Lung (tissue), 12 donors: ENCODE results near the gene HAVCR2. TPM values are rescaled to one million over a fixed set of nuclear protein-coding genes. Genes with fewer than 3 reads are reported as not detected.

ENCODE experiments used
- ATAC-seq: fragments of 200-7000 bp; cut with Tn5 transposase; one replicate; pipeline ENCODE4 v1.9.1; 2020; ENCODE audit warnings: moderate number of reproducible peaks; ENCODE audit not compliant: insufficient read depth, low FRiP score
- DNase-seq, 3 donors: peaks; one replicate each; pipeline ENCODE4 v3.0.0-alpha.2; 2013 to 2017
- H3K27ac ChIP-seq, 2 donors: one replicate each; pipeline ENCODE4 v1.5.1; 2013; ENCODE audit warnings: mild to moderate bottlenecking in 2 of 2, moderate library complexity in 2 of 2, control low read depth in 1 of 2, inconsistent platforms in 1 of 2, low read depth in 1 of 2, low read length in 1 of 2
- H3K27me3 ChIP-seq, 3 donors: one replicate each; pipeline ENCODE4 v1.5.1; 2013; ENCODE audit warnings: low read length in 2 of 3; ENCODE audit not compliant: control insufficient read depth in 3 of 3, insufficient read depth in 3 of 3
- H3K36me3 ChIP-seq, 4 donors: one replicate each; pipeline ENCODE4 v1.5.1; 2013; ENCODE audit warnings: low read length in 4 of 4, mild to moderate bottlenecking in 1 of 4, moderate library complexity in 1 of 4; ENCODE audit not compliant: control insufficient read depth in 4 of 4, insufficient read depth in 4 of 4
- H3K4me1 ChIP-seq, 5 donors: one replicate each; pipeline ENCODE4 v1.5.1; 2013; ENCODE audit warnings: low read length in 5 of 5, mild to moderate bottlenecking in 2 of 5, moderate library complexity in 1 of 5; ENCODE audit not compliant: control insufficient read depth in 5 of 5, insufficient read depth in 5 of 5
- H3K4me3 ChIP-seq: one replicate; pipeline ENCODE4 v1.5.1; 2013; ENCODE audit warnings: mild to moderate bottlenecking, control low read depth, moderate library complexity
- H3K9ac ChIP-seq, 2 donors: one replicate each; pipeline ENCODE4 v1.5.1; 2013; ENCODE audit warnings: low read length in 2 of 2, control low read depth in 1 of 2; ENCODE audit not compliant: insufficient read depth in 1 of 2
- H3K9me3 ChIP-seq, 4 donors: one replicate each; pipeline ENCODE4 v1.5.1; 2013; ENCODE audit warnings: low read length in 3 of 4, mild to moderate bottlenecking in 1 of 4, moderate library complexity in 1 of 4; ENCODE audit not compliant: control insufficient read depth in 4 of 4, insufficient read depth in 3 of 4
- WGBS, 2 donors: extraction: QIAGEN DNeasy Blood & Tissue Kit; methylation state at CpG; one replicate each; pipeline ENCODE4 v1.1.7; 2013; 5-methylcytosine and 5-hydroxymethylcytosine counted together
- polyA plus RNA-seq, 2 donors: library from polyadenylated mRNA; stranded (reverse); fragments of 200-250 nt; gene quantifications; one replicate each; pipeline ENCODE4 v1.2.1, GENCODE V29; 2013
- total RNA-seq, 2 donors: library from RNA; depleted of rRNA in 1 of 2; stranded (reverse); fragments of >200 nt in 1 of 2; gene quantifications; one replicate each; pipeline ENCODE4 v1.2.1, GENCODE V29; 2014 to 2021
- TF ChIP-seq, protein P1 (sequence below): IDR thresholded peaks from 2 replicates; pipeline ENCODE4 v1.5.1; 2012; ENCODE audit warnings: mild to moderate bottlenecking; ENCODE audit errors: control extremely low read depth, extremely low read depth
- donor health status: control.
- donor health status: control.
- donor health status: Bipolar disorder and iron deficiency.
- donor health status: healthy.
- donor health status: DM: yes; HTN: yes; CAD: no.

The HAVCR2 gene
- total and polyA plus RNA-seq, 4 donors = 8.8 to 38.4 (median 22.8) TPM

DNA sequence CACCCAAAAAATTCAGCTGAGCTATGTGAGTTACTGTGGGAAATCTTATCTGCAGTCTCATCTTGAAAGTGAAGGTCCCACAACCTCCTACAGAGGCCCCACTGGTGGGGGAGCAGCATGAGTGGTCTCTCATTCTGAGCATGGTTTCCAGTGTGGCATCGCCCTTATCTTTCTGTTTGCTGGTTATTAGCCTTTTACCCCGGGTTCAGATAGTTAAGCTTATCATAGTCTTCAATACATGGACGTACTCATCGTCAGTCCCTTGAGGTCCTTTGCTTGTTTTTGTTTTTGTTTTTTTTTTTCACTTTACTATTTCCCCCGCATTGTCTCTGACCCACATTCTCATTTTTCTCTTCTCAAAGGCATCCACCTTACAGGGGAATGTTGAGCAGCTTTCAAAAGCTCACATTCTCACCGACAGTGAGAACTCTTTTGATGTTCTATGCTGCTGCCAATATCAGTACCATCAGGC lies 7.7 kb upstream of the HAVCR2 start:
- ATAC-seq = no peak
- H3K4me1 ChIP-seq = peaks cover 0 to 20% (median 4%) of the 10 kb centered on the region in 5 donors
- peaks cover 0 to 4% (median 0%) of the 10 kb centered on the region in 4 donors for H3K9me3 ChIP-seq
- H3K9ac ChIP-seq = no peak overlapping the region
- TF ChIP-seq, protein P1, sequence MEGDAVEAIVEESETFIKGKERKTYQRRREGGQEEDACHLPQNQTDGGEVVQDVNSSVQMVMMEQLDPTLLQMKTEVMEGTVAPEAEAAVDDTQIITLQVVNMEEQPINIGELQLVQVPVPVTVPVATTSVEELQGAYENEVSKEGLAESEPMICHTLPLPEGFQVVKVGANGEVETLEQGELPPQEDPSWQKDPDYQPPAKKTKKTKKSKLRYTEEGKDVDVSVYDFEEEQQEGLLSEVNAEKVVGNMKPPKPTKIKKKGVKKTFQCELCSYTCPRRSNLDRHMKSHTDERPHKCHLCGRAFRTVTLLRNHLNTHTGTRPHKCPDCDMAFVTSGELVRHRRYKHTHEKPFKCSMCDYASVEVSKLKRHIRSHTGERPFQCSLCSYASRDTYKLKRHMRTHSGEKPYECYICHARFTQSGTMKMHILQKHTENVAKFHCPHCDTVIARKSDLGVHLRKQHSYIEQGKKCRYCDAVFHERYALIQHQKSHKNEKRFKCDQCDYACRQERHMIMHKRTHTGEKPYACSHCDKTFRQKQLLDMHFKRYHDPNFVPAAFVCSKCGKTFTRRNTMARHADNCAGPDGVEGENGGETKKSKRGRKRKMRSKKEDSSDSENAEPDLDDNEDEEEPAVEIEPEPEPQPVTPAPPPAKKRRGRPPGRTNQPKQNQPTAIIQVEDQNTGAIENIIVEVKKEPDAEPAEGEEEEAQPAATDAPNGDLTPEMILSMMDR = no peak
- no peak overlapping the region for H3K27ac ChIP-seq
- H3K4me3 ChIP-seq = no peak overlapping the region
- DNase-seq = no peak
- H3K36me3 ChIP-seq = no peaks in the 10 kb centered on the region
- 76 to 78% methylated on average over 6 of the region's 6 CpGs for WGBS, 2 donors
- H3K27me3 ChIP-seq = no peaks in the 10 kb centered on the region

DNA sequence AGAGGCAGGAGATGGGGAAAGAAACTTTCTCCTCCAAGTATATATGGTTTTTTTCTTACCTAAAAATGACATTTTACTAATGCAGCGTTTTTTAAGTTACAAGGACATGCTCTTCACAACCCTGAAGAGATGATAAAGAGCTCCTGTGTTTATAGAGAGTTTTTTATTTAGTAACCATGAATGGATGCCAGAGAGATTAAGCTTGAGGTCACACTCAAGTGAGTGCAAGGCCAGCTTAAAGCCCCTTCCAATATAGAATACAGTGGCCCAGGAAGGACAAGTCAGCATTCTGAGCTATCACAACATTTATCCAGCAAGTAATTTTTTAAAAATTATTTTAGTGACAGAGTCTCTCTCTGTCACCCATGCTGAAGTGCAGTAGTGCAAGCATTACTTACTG lies 6.7 kb upstream of the HAVCR2 start:
- no peak overlapping the region for H3K4me3 ChIP-seq
- no peak overlapping the region for H3K9ac ChIP-seq
- WGBS, 2 donors = 44 to 67% methylated on average over 1 of the region's 1 CpG
- TF ChIP-seq, protein P1 = no peak
- peak overlapping the region in 1 of 2 donors; percentile 51 for H3K27ac ChIP-seq
- ATAC-seq = no peak
- peaks cover 0 to 20% (median 4%) of the 10 kb centered on the region in 5 donors for H3K4me1 ChIP-seq
- H3K9me3 ChIP-seq = no peaks in the 10 kb centered on the region
- DNase-seq = peak in 2 of 3 donors; percentile 41 to 73
- no peaks in the 10 kb centered on the region for H3K27me3 ChIP-seq
- no peaks in the 10 kb centered on the region for H3K36me3 ChIP-seq

DNA sequence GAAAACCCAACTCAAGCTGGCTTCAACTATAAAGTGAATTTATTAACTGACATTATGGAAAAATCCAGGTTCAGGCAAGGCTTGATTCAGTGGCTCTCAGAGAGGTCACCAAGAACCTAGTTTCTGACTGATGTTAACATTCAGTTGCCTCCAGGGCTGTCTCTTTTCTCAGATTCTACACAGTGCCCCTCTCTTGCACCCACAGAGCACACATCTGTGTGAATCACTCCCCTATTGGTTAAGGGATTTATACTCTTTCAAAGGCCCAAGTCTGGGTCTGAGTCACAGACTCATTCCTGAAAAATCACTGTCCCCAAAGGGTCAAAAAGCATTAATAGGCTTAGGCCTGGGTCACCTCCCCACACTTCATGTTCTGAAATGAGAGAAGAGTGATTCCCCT lies 6.2 kb upstream of the HAVCR2 start:
- Histone ChIP-seq H3K9me3 (no peaks in the 10 kb centered on the region), H3K4me3 (no peak overlapping the region), H3K36me3 (no peaks in the 10 kb centered on the region), H3K4me1 (peaks cover 0 to 20% (median 4%) of the 10 kb centered on the region in 5 donors), H3K9ac (no peak overlapping the region), H3K27me3 (no peaks in the 10 kb centered on the region), H3K27ac (no peak overlapping the region)
- TF ChIP-seq, protein P1 = no peak
- ATAC-seq (no peak), DNase-seq (no peak)

- Histone ChIP-seq H3K27me3 (no peaks in the 10 kb centered on the region), H3K9ac (peak overlapping the region in 1 of 2 donors; percentile 30), H3K36me3 (no peaks in the 10 kb centered on the region), H3K27ac (no peak overlapping the region), H3K4me1 (peaks cover 0 to 20% (median 4%) of the 10 kb centered on the region in 5 donors), H3K9me3 (no peaks in the 10 kb centered on the region), H3K4me3 (no peak overlapping the region)
- ATAC-seq = no peak
- TF ChIP-seq, protein P1 = no peak
- WGBS, 2 donors = 33 to 50% methylated on average over 5 of the region's 5 CpGs
- DNase-seq = peak; percentile 79 to 95 (median 88)
These were observed 4.2 kb upstream of the HAVCR2 start for GRCh38 chr5:157113002-157113401.
